Measurements from ENCODE around the gene PPP1CA. TPM values are rescaled to one million over a fixed set of nuclear protein-coding genes. Genes with fewer than 3 reads are reported as not detected.
A peak's percentile ranks its signal among the peaks of the same experiment; 100 is the strongest.

Gene PPP1CA
- total RNA-seq, 1 experiment from 2014 or later: 449 TPM

- Histone ChIP-seq H4K20me1 (ENCODE audit: low read length) (no peaks in the 10 kb centered on the region), H3K9ac (ENCODE audit: low read length) (peak overlapping the region; percentile 77), H3K4me3 (ENCODE audit: low read length) (peak overlapping the region; percentile 82), H3K4me2 (ENCODE audit: low read length) (peak overlapping the region; percentile 89), H2AFZ (ENCODE audit: low read length) (no peak overlapping the region), H3K36me3 (ENCODE audit: low read depth, low read length) (peaks cover 3% of the 10 kb centered on the region; the same call in 1 of the 2 replicates), H3K9me2 (replicated peaks; ENCODE audit: low read length) (no peaks in the 10 kb centered on the region), H3K79me2 (ENCODE audit: low read length) (0 out of 2 replicates have a peak, but pooled peaks cover 6% of the 10 kb centered on the region), H3K27me3 (ENCODE audit: low read length) (no peaks in the 10 kb centered on the region), H3K4me1 (ENCODE audit: insufficient read depth, low read length) (0 out of 2 replicates have a peak, but pooled peaks cover 6% of the 10 kb centered on the region), H3K9me3 (ENCODE audit: low read length) (no peaks in the 10 kb centered on the region), H3K27ac (ENCODE audit: low read length) (peak overlapping the region; percentile 31), H3F3A (ENCODE audit: low read length, unreplicated experiment) (peaks cover 5% of the 10 kb centered on the region)
- DNase-seq: peak; percentile 29
- intact Hi-C loops (cut with micrococcal nuclease): loop anchor here (1.0 to 2.0 kb wide), 3 partner anchors 14 to 64 kb away; partner anchors contain the start of gene RPS6KB2
- ChIA-PET POLR2A (ENCODE audit: unreplicated experiment) (interaction anchor here (0.7 kb wide), 1 partner anchor 13 kb away, joined by 6 read pairs; no protein-coding TSS in a partner anchor), CTCF (no interaction called here)
- BruUV-seq (replicated peaks): no TSS peak
- TF ChIP-seq EZH2 (IDR thresholded peaks at IDR 0.05; ENCODE audit: low read length, unreplicated experiment): no peak
- no peak for TF ChIP-seq CTCF (conservative IDR thresholded peaks at IDR 0.05; ENCODE audit: low read depth, low read length)
- TF ChIP-seq EZH2phosphoT487 (IDR thresholded peaks at IDR 0.05; ENCODE audit: borderline replicate concordance, low read length): no peak
- ATAC-seq: peak; percentile 23
Measured at GRCh38 chr11:67442504-67443404, 41.1 kb upstream of the PPP1CA start.

- POLR2A ChIA-PET (ENCODE audit: unreplicated experiment): no interaction called here
Measured at GRCh38 chr11:67441731-67442351, 40.2 kb upstream of the PPP1CA start.

More at GRCh38 chr11:67441731-67442351, 40.2 kb upstream of the PPP1CA start:
- Histone ChIP-seq H3K4me1 (ENCODE audit: insufficient read depth, low read length) (0 out of 2 replicates have a peak, but pooled peaks cover 6% of the 10 kb centered on the region), H3K4me2 (ENCODE audit: low read length) (peak overlapping the region; percentile 89), H3K9me2 (replicated peaks; ENCODE audit: low read length) (no peaks in the 10 kb centered on the region), H3K9me3 (ENCODE audit: low read length) (no peaks in the 10 kb centered on the region), H3K36me3 (ENCODE audit: low read depth, low read length) (peaks cover 8% of the 10 kb centered on the region; the same call in 1 of the 2 replicates), H3K27me3 (ENCODE audit: low read length) (no peaks in the 10 kb centered on the region), H3K9ac (ENCODE audit: low read length) (no peak overlapping the region), H3K79me2 (ENCODE audit: low read length) (0 out of 2 replicates have a peak, but pooled peaks cover 6% of the 10 kb centered on the region), H3F3A (ENCODE audit: low read length, unreplicated experiment) (peaks cover 9% of the 10 kb centered on the region), H3K4me3 (ENCODE audit: low read length) (peak overlapping the region; percentile 82; the same call in 1 of the 2 replicates), H2AFZ (ENCODE audit: low read length) (no peak overlapping the region), H3K27ac (ENCODE audit: low read length) (no peak overlapping the region), H4K20me1 (ENCODE audit: low read length) (no peaks in the 10 kb centered on the region)
- TF ChIP-seq EZH2phosphoT487 (IDR thresholded peaks at IDR 0.05; ENCODE audit: borderline replicate concordance, low read length) (no peak), CTCF (conservative IDR thresholded peaks at IDR 0.05; ENCODE audit: low read depth, low read length) (no peak), EZH2 (IDR thresholded peaks at IDR 0.05; ENCODE audit: low read length, unreplicated experiment) (no peak)
- CTCF ChIA-PET: no interaction called here
- ATAC-seq (no peak), DNase-seq (no peak)
- intact Hi-C loops (cut with micrococcal nuclease): loop anchor here (2.0 kb wide), 1 partner anchor 13 kb away; the partner anchor contains the start of gene RPS6KB2
- TSS peak; percentile 48 for BruUV-seq (replicated peaks)
